A673 (cell line): ENCODE measurements around the gene KRT27.

Experiments
- EZH2 ChIP-seq: fragments of 200-600 bp; sonication (generic); IDR thresholded peaks from 2 replicates; pipeline ENCODE4 v1.6.1; 2017; ENCODE audit warnings: borderline replicate concordance, low read depth, mild to moderate bottlenecking, mixed read lengths, antibody characterized with exemption, low read length; ENCODE audit not compliant: poor library complexity, severe bottlenecking
- TF ChIP-seq, protein P1 (sequence below): fragments of 300-800, 200-600 bp; sonication (generic); conservative IDR thresholded peaks from 2 replicates; pipeline ENCODE4 v1.5.1; 2017; ENCODE audit warnings: low read depth, mild to moderate bottlenecking, antibody characterized with exemption, low read length, moderate library complexity, mixed read lengths

DNA sequence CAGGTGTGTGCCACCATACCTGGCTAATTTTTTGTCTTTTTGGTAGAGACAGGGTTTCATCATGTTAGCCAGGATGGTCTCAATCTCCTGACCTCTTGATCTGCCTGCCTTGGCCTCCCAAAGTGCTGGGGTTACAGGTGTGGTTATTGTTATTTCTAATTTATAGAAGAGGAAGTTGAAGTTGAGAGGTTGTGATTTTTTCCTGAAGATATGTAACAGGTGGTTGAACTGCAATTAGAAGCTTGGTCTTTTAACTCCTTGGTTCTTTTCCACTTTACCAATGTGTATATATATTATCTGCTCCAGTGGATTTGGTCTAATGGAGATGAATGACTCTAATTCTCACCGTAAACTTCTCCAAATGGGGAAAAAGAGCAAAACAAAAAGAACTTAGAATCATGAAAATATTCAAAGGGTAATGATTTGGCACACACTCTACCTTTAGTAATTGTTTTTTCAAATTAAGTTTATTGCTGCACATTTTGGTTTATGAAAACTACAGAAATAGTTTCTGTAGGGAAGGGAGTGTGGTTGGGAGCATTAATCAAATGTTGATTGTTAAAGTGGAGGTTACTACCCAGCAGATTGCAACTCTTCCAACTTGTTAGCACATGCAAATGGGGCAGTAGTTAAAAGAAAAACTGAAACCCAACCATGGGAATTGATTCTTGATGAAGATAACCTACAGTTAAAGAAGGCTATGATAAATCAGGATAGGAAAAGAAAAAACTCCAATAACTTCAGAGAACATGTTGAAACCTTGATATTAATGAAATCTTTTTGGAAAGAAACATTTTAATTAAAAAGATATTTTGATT, 41.9 kb upstream of the KRT27 start:
- TF ChIP-seq, protein P1, sequence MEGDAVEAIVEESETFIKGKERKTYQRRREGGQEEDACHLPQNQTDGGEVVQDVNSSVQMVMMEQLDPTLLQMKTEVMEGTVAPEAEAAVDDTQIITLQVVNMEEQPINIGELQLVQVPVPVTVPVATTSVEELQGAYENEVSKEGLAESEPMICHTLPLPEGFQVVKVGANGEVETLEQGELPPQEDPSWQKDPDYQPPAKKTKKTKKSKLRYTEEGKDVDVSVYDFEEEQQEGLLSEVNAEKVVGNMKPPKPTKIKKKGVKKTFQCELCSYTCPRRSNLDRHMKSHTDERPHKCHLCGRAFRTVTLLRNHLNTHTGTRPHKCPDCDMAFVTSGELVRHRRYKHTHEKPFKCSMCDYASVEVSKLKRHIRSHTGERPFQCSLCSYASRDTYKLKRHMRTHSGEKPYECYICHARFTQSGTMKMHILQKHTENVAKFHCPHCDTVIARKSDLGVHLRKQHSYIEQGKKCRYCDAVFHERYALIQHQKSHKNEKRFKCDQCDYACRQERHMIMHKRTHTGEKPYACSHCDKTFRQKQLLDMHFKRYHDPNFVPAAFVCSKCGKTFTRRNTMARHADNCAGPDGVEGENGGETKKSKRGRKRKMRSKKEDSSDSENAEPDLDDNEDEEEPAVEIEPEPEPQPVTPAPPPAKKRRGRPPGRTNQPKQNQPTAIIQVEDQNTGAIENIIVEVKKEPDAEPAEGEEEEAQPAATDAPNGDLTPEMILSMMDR: no peak
- no peak for TF ChIP-seq EZH2
